ENCODE data around the gene RBM15. TPM values are rescaled to one million over a fixed set of nuclear protein-coding genes. Genes with fewer than 3 reads are reported as not detected.

The RBM15 gene
- total and polyA plus RNA-seq, 10 donors: 3.6 to 63.7 (median 37.5) TPM

GRCh38 chr1:110356379-110356778, 17.2 kb downstream of the RBM15 start:
- DNase-seq: no peak
- Histone ChIP-seq H3K4me1 (peaks cover 0 to 73% (median 8%) of the 10 kb centered on the region in 6 donors), H3K4me3 (no peak overlapping the region), H3K9me3 (no peaks in the 10 kb centered on the region), H3K36me3 (peaks cover 0 to 71% (median 19%) of the 10 kb centered on the region in 6 donors), H3K27ac (no peak overlapping the region), H3K27me3 (replicated peaks in 1 of 7) (no peaks in the 10 kb centered on the region)
- intact Hi-C loops (cut with DNase I; ENCODE audit: low total_unique reads): no loop called here
- 88 to 95% (median 91%) methylated on average over 2 of the region's 2 CpGs for WGBS, 5 donors
- no peak for TF ChIP-seq POLR2A (IDR thresholded peaks at IDR 0.05)
- TF ChIP-seq POLR2AphosphoS5 (IDR thresholded peaks at IDR 0.05): no peak
- TF ChIP-seq CTCF (IDR thresholded peaks at IDR 0.05 in 8 of 11, conservative IDR thresholded peaks at IDR 0.05 in 3 of 11): no peak

- Histone ChIP-seq H3K9me3 (no peaks in the 10 kb centered on the region), H3K4me3 (no peak overlapping the region), H3K27ac (no peak overlapping the region), H3K36me3 (peaks cover 0 to 79% (median 23%) of the 10 kb centered on the region in 6 donors), H3K4me1 (peaks cover 0 to 42% (median 0%) of the 10 kb centered on the region in 6 donors), H3K27me3 (replicated peaks in 1 of 7) (no peaks in the 10 kb centered on the region)
- 82 to 95% (median 90%) methylated on average over 2 of the region's 2 CpGs for WGBS, 5 donors
- no peak for TF ChIP-seq POLR2AphosphoS5 (IDR thresholded peaks at IDR 0.05)
- no peak for TF ChIP-seq POLR2A (IDR thresholded peaks at IDR 0.05)
- no peak for TF ChIP-seq CTCF (IDR thresholded peaks at IDR 0.05 in 8 of 11, conservative IDR thresholded peaks at IDR 0.05 in 3 of 11)
- DNase-seq: no peak
- intact Hi-C loops (cut with DNase I; ENCODE audit: low total_unique reads): no loop called here
These were observed 21.3 kb downstream of the RBM15 start for GRCh38 chr1:110360431-110360830.

- TF ChIP-seq POLR2A (IDR thresholded peaks at IDR 0.05) (no peak), CTCF (IDR thresholded peaks at IDR 0.05 in 8 of 11, conservative IDR thresholded peaks at IDR 0.05 in 3 of 11) (no peak), POLR2AphosphoS5 (IDR thresholded peaks at IDR 0.05) (no peak)
- Histone ChIP-seq H3K36me3 (peaks cover 0 to 79% (median 22%) of the 10 kb centered on the region in 6 donors), H3K4me1 (peaks cover 0 to 33% (median 0%) of the 10 kb centered on the region in 6 donors), H3K27ac (no peak overlapping the region), H3K4me3 (no peak overlapping the region), H3K9me3 (no peaks in the 10 kb centered on the region), H3K27me3 (replicated peaks in 1 of 7) (no peaks in the 10 kb centered on the region)
- DNase-seq: no peak
- intact Hi-C loops (cut with DNase I; ENCODE audit: low total_unique reads): no loop called here
- 96 to 100% (median 98%) methylated on average over 1 of the region's 1 CpG for WGBS, 5 donors
These were observed 22.7 kb downstream of the RBM15 start for GRCh38 chr1:110361856-110362255.

GRCh38 chr1:110364221-110364620, 25.0 kb downstream of the RBM15 start:
- Histone ChIP-seq H3K27me3 (replicated peaks in 1 of 7) (no peaks in the 10 kb centered on the region), H3K9me3 (no peaks in the 10 kb centered on the region), H3K4me1 (peaks cover 0 to 14% (median 0%) of the 10 kb centered on the region in 6 donors), H3K27ac (no peak overlapping the region), H3K4me3 (no peak overlapping the region), H3K36me3 (peaks cover 0 to 87% (median 26%) of the 10 kb centered on the region in 6 donors)
- TF ChIP-seq POLR2AphosphoS5 (IDR thresholded peaks at IDR 0.05): no peak
- no peak for TF ChIP-seq POLR2A (IDR thresholded peaks at IDR 0.05)
- TF ChIP-seq CTCF (IDR thresholded peaks at IDR 0.05 in 8 of 11, conservative IDR thresholded peaks at IDR 0.05 in 3 of 11): no peak
- 95 to 99% (median 96%) methylated on average over 3 of the region's 3 CpGs for WGBS, 5 donors
- no peak for DNase-seq
- intact Hi-C loops (cut with DNase I; ENCODE audit: low total_unique reads): no loop called here

Measured in spleen (tissue), 11 donors.